ENCODE measurements around the gene STX3.
"Not testable (repeated sequence)": the region's sequence is repeated elsewhere in the genome, so short reads cannot be mapped to it uniquely, and the experiment has no call there.

Gene STX3

DNA sequence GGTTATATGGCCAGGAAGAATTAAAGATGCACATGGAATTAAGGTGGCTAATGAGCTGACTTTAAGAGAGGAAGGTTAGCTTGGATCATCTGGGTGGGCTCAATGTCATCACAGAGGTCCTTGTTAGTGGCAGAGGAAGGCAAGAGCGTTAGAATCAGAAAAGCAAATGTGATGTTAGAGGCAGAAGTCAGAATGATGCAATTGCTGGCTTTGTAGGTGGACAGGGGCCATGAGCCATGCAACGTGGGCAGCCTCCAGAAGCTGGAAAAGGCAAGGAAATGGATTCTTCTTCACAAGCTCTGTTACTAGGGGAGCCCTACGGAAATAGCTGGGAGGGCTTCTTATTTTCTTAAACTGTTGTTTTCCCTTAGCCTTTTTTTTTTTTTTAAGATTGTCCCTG is 92.5 kb downstream of the STX3 start:
- DNase-seq, result no peak

- DNase-seq, result not testable (repeated sequence)
These were observed 93.3 kb downstream of the STX3 start for GRCh38 chr11:59848439-59848838.

GRCh38 chr11:59849129-59849528 is 94.0 kb downstream of the STX3 start:
- DNase-seq, result no peak

GRCh38 chr11:59849551-59849950 is 94.4 kb downstream of the STX3 start:
- DNase-seq, result not testable (repeated sequence)

DNA sequence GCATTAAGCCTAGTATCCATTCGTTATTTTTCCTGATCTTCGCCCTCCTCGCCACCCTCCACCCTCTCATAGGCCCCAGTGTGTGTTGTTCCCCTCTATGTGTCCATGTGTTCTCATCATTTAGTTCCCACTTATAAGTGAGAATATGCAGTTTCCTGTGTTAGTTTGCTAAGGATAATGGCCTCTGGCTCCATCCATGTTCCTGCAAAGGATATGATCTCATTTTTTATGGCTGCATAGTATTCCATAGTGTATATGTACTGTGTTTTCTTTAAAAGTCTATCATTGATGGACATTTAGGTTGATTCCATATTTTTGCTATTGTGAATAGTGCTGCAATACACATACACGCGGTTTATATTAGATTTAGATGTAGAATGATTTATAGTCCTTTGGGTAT is 96.2 kb downstream of the STX3 start:
- not testable (repeated sequence) for DNase-seq

GRCh38 chr11:59854871-59855270 is 99.7 kb downstream of the STX3 start:
- no peak for DNase-seq

Data from stimulated activated naive CD4-positive, alpha-beta T cell treated with Interleukin-2 at 50 U/mL for 16 hours (primary cell).